Measurements from ENCODE around the gene LRRTM4. TPM values are rescaled to one million over a fixed set of nuclear protein-coding genes. Genes with fewer than 3 reads are reported as not detected.

LRRTM4 gene
- total and polyA plus RNA-seq, 4 experiments from 2014 or later: not detected

GRCh38 chr2:77372636-77373035 is 149.5 kb downstream of the LRRTM4 start:
- Histone ChIP-seq H3K36me3 (ENCODE audit: insufficient read depth, low read length) (no peaks in the 10 kb centered on the region), H3K27me3 (ENCODE audit: insufficient read depth, low read length) (no peaks in the 10 kb centered on the region), H3K4me1 (ENCODE audit: insufficient read depth, low read length) (no peaks in the 10 kb centered on the region), H3K9me3 (ENCODE audit: control insufficient read depth in 1 of 2, low read length in 2 of 2) (no peaks in the 10 kb centered on the region), H3K4me3 (ENCODE audit: low read length in 2 of 2) (no peak overlapping the region), H3K27ac (ENCODE audit: low read depth, low read length) (no peak overlapping the region)
- DNase-seq: no peak
- Mint-ChIP-seq H3K27me3 (no peaks in the 10 kb centered on the region), H3K4me1 (no peaks in the 10 kb centered on the region), H3K9me3 (peaks cover 0 to 27% (median 15%) of the 10 kb centered on the region in 8 donors), H3K27ac (no peak overlapping the region), H3K36me3 (no peaks in the 10 kb centered on the region), H3K4me3 (no peak overlapping the region)
- intact Hi-C loops (cut with micrococcal nuclease): no loop called here
- ChIA-PET POLR2A (ENCODE audit: partially characterized antibody) (no interaction called here), CTCF (ENCODE audit: partially characterized antibody) (no interaction called here)

- no peaks in the 10 kb centered on the region for H3K27me3 Mint-ChIP-seq
- peaks cover 0 to 34% (median 18%) of the 10 kb centered on the region in 8 donors for H3K9me3 Mint-ChIP-seq
- no peak overlapping the region for H3K4me3 Mint-ChIP-seq
- ChIA-PET POLR2A (ENCODE audit: partially characterized antibody) (no interaction called here), CTCF (ENCODE audit: partially characterized antibody) (no interaction called here)
- DNase-seq: no peak
- no peaks in the 10 kb centered on the region for H3K36me3 ChIP-seq (ENCODE audit: insufficient read depth, low read length)
- no peaks in the 10 kb centered on the region for H3K4me1 ChIP-seq (ENCODE audit: insufficient read depth, low read length)
- no peak overlapping the region for H3K27ac ChIP-seq (ENCODE audit: low read depth, low read length)
- no peaks in the 10 kb centered on the region for H3K27me3 ChIP-seq (ENCODE audit: insufficient read depth, low read length)
- intact Hi-C loops (cut with micrococcal nuclease): no loop called here
- no peak overlapping the region for H3K4me3 ChIP-seq (ENCODE audit: low read length in 2 of 2)
- no peaks in the 10 kb centered on the region for H3K4me1 Mint-ChIP-seq
- no peak overlapping the region for H3K27ac Mint-ChIP-seq
- no peaks in the 10 kb centered on the region for H3K36me3 Mint-ChIP-seq
- no peaks in the 10 kb centered on the region for H3K9me3 ChIP-seq (ENCODE audit: control insufficient read depth in 1 of 2, low read length in 2 of 2)
Observed at GRCh38 chr2:77370511-77370910, 151.7 kb downstream of the LRRTM4 start.

DNA sequence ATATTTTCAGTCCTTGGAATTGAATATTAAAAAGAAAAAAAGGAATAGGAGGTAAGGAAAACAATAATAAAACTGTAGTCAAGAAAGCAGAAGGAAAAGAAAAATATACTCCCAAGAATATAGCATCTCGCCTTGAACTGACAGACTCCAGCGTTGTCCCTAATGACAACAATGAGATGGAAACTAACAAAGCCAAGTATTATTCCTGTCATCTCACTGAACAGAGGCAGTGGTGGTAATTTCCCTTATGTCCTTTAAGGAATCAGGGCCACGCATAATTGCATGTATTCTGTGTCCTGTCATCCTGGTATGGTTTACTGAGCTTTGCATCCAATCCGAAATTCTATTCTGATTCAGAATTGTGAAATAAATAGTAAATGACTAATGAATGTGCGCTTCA is 158.9 kb downstream of the LRRTM4 start:
- no peak overlapping the region for H3K4me3 Mint-ChIP-seq
- CTCF ChIA-PET (ENCODE audit: partially characterized antibody): no interaction called here
- Histone ChIP-seq H3K27me3 (ENCODE audit: insufficient read depth, low read length) (no peaks in the 10 kb centered on the region), H3K4me1 (ENCODE audit: insufficient read depth, low read length) (no peaks in the 10 kb centered on the region), H3K36me3 (ENCODE audit: insufficient read depth, low read length) (no peaks in the 10 kb centered on the region), H3K27ac (ENCODE audit: low read depth, low read length) (no peak overlapping the region), H3K4me3 (ENCODE audit: low read length in 2 of 2) (no peak overlapping the region), H3K9me3 (ENCODE audit: control insufficient read depth in 1 of 2, low read length in 2 of 2) (no peaks in the 10 kb centered on the region)
- POLR2A ChIA-PET (ENCODE audit: partially characterized antibody): no interaction called here
- no peaks in the 10 kb centered on the region for H3K36me3 Mint-ChIP-seq
- H3K27me3 Mint-ChIP-seq: no peaks in the 10 kb centered on the region
- H3K9me3 Mint-ChIP-seq: peaks cover 0 to 21% (median 6%) of the 10 kb centered on the region in 8 donors
- no peak overlapping the region for H3K27ac Mint-ChIP-seq
- intact Hi-C loops (cut with micrococcal nuclease): no loop called here
- DNase-seq: no peak
- no peaks in the 10 kb centered on the region for H3K4me1 Mint-ChIP-seq

DNA sequence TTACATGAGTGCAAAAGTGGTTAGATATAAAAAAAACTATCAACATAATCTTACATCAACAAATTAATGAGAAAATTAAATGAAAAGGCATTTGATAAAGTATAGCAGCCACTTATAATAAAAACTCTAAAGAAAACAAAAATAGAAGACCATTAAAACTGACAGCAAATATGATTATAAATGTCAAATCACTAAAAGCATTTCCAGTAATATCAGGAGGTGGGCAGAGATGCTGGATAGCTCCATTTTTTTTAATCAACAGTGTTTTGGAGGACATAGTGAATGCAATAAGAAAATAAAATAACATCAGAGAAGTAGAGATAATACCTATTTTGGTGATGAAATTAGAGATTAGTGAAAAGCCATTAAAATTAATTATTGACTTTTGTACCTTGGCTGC is 173.4 kb downstream of the LRRTM4 start:
- POLR2A ChIA-PET (ENCODE audit: partially characterized antibody): no interaction called here
- Histone ChIP-seq H3K4me1 (ENCODE audit: insufficient read depth, low read length) (no peaks in the 10 kb centered on the region), H3K27ac (ENCODE audit: low read depth, low read length) (no peak overlapping the region), H3K36me3 (ENCODE audit: insufficient read depth, low read length) (no peaks in the 10 kb centered on the region), H3K9me3 (ENCODE audit: control insufficient read depth in 1 of 2, low read length in 2 of 2) (no peaks in the 10 kb centered on the region), H3K4me3 (ENCODE audit: low read length in 2 of 2) (no peak overlapping the region), H3K27me3 (ENCODE audit: insufficient read depth, low read length) (no peaks in the 10 kb centered on the region)
- DNase-seq: no peak
- Mint-ChIP-seq H3K4me3 (no peak overlapping the region), H3K4me1 (no peaks in the 10 kb centered on the region), H3K36me3 (no peaks in the 10 kb centered on the region), H3K27me3 (no peaks in the 10 kb centered on the region), H3K27ac (no peak overlapping the region), H3K9me3 (peaks cover 0 to 14% (median 7%) of the 10 kb centered on the region in 8 donors)
- intact Hi-C loops (cut with micrococcal nuclease): no loop called here
- CTCF ChIA-PET (ENCODE audit: partially characterized antibody): no interaction called here

GRCh38 chr2:77336013-77336412 is 186.2 kb downstream of the LRRTM4 start:
- ChIA-PET POLR2A (ENCODE audit: partially characterized antibody) (no interaction called here), CTCF (ENCODE audit: partially characterized antibody) (no interaction called here)
- no peaks in the 10 kb centered on the region for H3K36me3 Mint-ChIP-seq

DNA sequence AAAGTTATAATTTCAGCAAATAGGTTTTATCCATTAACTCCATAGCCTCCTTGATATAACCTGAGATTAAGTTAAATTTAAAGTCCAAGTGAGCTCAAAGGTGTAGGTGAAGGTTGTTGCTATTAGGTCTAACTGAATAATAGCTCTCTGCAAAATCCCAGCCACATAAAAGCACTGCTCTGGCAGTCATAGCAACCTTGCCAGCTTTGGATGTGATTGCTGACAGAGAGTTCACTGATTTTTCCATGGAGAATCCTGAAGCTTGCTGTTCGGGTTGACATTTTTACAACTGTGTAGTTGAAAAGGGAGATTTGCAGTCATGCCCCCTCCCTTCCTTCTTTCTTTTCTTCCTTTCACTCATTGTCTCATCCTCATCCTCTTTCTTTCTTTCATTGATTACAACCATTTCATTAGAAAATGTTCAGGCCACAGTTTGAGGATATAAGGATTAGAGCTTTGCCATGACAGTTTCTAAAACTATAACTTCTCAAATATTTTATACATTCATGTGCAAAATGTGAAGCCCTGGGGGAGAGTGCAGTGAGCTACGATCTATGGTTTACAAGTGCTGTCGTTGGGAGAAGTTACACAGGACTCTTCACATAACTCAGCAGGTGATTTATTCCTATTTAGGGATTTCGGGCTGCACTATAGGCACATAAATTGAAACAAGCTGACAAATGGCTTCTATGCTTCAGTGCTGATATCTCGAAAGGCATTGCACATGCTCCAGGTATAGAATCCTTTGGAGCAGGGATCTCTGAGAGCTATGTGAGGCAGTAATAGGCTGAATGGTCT is 193.8 kb downstream of the LRRTM4 start:
- no peaks in the 10 kb centered on the region for H3K36me3 Mint-ChIP-seq
- Histone ChIP-seq H3K4me3 (ENCODE audit: low read length in 2 of 2) (no peak overlapping the region), H3K27ac (ENCODE audit: low read depth, low read length) (no peak overlapping the region), H3K27me3 (ENCODE audit: insufficient read depth, low read length) (no peaks in the 10 kb centered on the region), H3K4me1 (ENCODE audit: insufficient read depth, low read length) (no peaks in the 10 kb centered on the region), H3K36me3 (ENCODE audit: insufficient read depth, low read length) (no peaks in the 10 kb centered on the region), H3K9me3 (ENCODE audit: control insufficient read depth in 1 of 2, low read length in 2 of 2) (peaks cover 0 to 4% of the 10 kb centered on the region in 2 donors)
- CTCF ChIA-PET (ENCODE audit: partially characterized antibody): no interaction called here
- no peak overlapping the region for H3K27ac Mint-ChIP-seq
- no peaks in the 10 kb centered on the region for H3K4me1 Mint-ChIP-seq
- H3K9me3 Mint-ChIP-seq: peaks cover 5 to 37% (median 24%) of the 10 kb centered on the region in 8 donors
- H3K27me3 Mint-ChIP-seq: no peaks in the 10 kb centered on the region
- no peak for DNase-seq
- intact Hi-C loops (cut with micrococcal nuclease): no loop called here
- POLR2A ChIA-PET (ENCODE audit: partially characterized antibody): no interaction called here
- no peak overlapping the region for H3K4me3 Mint-ChIP-seq

More at GRCh38 chr2:77336013-77336412, 186.2 kb downstream of the LRRTM4 start:
- Mint-ChIP-seq H3K27ac (no peak overlapping the region), H3K4me1 (no peaks in the 10 kb centered on the region), H3K27me3 (no peaks in the 10 kb centered on the region), H3K4me3 (no peak overlapping the region), H3K9me3 (peaks cover 4 to 35% (median 24%) of the 10 kb centered on the region in 8 donors)
- H3K4me1 ChIP-seq (ENCODE audit: insufficient read depth, low read length): no peaks in the 10 kb centered on the region
- intact Hi-C loops (cut with micrococcal nuclease): no loop called here
- no peaks in the 10 kb centered on the region for H3K36me3 ChIP-seq (ENCODE audit: insufficient read depth, low read length)
- H3K9me3 ChIP-seq (ENCODE audit: control insufficient read depth in 1 of 2, low read length in 2 of 2): peaks cover 0 to 5% of the 10 kb centered on the region in 2 donors
- H3K4me3 ChIP-seq (ENCODE audit: low read length in 2 of 2): no peak overlapping the region
- H3K27ac ChIP-seq (ENCODE audit: low read depth, low read length): no peak overlapping the region
- H3K27me3 ChIP-seq (ENCODE audit: insufficient read depth, low read length): no peaks in the 10 kb centered on the region
- no peak for DNase-seq

DNA sequence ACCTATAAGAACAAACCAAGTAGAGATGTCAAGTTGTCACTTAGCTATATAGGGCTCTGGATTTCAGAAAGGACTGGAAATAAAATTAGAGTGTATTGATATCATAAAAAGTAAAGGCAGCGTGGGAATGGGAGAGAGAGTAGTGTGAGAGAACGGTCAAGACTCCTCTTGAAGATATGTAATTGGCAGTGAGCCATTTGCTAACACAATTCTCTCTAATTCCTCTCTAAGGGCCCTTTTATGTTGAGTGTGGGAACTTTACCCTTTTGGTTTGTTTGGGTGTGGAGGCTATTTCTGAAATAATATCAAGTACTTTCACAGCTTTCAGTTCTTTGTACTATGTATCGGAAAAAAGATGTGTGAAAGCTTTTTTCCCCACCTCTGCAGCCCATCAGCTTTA is 196.8 kb downstream of the LRRTM4 start:
- peaks cover 0 to 3% of the 10 kb centered on the region in 2 donors for H3K9me3 ChIP-seq (ENCODE audit: control insufficient read depth in 1 of 2, low read length in 2 of 2)
- no peaks in the 10 kb centered on the region for H3K36me3 ChIP-seq (ENCODE audit: insufficient read depth, low read length)
- ChIA-PET CTCF (ENCODE audit: partially characterized antibody) (no interaction called here), POLR2A (ENCODE audit: partially characterized antibody) (no interaction called here)
- no peak for DNase-seq
- H3K36me3 Mint-ChIP-seq: no peaks in the 10 kb centered on the region
- no peaks in the 10 kb centered on the region for H3K4me1 Mint-ChIP-seq
- no peaks in the 10 kb centered on the region for H3K4me1 ChIP-seq (ENCODE audit: insufficient read depth, low read length)
- peaks cover 2 to 26% (median 17%) of the 10 kb centered on the region in 8 donors for H3K9me3 Mint-ChIP-seq
- intact Hi-C loops (cut with micrococcal nuclease): no loop called here
- no peak overlapping the region for H3K27ac Mint-ChIP-seq
- H3K27me3 Mint-ChIP-seq: no peaks in the 10 kb centered on the region
- no peak overlapping the region for H3K4me3 ChIP-seq (ENCODE audit: low read length in 2 of 2)
- no peaks in the 10 kb centered on the region for H3K27me3 ChIP-seq (ENCODE audit: insufficient read depth, low read length)
- no peak overlapping the region for H3K4me3 Mint-ChIP-seq
- no peak overlapping the region for H3K27ac ChIP-seq (ENCODE audit: low read depth, low read length)

Measured in CD4-positive, alpha-beta memory T cell (primary cell).